Hippocampal formation (tissue), 2 donors: Measurements from ENCODE around the gene PGM5.

Source experiments
- DNase-seq, 2 donors: peaks; one replicate each; lab custom pipeline; 2025; lab: John Stamatoyannopoulos, UW

PGM5 gene

DNA sequence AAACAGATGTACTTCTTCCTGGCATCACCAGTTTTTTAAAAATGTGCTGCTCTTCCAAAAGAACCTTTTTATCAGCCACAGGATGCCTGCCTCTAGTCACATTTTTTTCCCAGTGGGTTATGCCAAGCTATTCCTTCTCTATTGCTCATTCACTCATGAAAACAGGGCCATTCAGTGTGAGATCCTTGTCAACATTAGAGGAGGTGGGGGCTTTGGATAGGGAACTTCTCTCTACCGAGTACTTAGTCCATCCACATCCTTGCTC, 181.1 kb downstream of the PGM5 start:
- peak in 1 of 2 donors; percentile 23 for DNase-seq

DNA sequence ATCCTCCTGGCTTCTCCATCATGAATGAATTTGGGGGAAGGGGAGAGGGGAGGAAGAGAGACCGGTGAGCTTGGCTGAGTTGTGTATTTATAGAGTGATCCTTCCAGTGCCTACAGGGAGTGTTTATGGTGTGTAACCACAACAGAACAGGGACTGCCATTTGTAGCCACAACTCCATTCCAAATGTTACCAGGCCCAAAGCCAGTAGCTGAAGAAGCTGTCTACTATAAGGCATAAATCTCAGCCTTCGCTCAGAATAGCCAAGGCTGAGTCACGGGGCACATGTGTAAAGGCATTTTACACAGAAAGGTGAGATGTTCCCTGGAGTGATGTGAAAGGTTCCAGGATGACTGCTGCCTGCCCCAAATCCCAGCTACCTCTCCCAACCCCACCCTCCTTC, 181.8 kb downstream of the PGM5 start:
- no peak for DNase-seq

DNA sequence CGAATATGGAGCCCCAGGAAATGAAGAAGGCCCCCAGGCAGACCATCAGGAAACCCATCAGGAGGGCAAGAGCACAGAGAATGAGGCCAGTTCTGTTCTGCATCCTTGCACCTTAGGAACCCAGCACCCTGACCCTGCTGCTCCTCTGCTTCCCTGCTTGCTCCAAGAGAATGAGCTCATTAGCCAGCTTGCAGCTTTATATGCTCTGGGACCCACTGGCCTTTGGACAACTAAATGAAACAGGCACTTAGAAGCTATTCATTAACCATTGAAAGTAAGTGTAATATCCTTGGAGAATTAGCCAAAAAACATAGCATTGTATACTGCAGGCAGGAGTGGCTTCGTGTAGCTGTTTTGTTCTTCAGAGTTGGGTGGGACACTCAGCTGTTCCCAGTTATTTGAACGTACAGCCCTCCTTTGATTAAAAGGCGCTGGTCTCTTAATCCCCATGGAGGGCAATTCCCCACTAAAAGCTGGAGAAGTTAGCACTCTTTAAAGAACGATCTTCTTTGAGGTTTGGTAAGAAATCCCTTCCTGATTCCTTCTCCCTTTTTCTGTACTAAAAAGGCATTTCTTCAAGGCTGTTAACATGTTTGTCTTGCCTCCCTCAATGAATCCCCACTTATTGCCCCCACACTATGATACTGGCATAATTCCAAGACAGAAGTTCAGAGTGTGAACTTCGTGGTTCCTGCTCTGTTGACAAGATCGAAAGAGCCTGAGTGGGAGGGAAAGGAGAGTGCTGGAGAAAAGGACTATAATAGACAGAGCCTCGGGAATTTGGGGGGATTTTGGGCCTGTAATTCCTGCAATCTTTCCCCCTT, 184.5 kb downstream of the PGM5 start, which contains the start of gene TMEM252:
Gene TMEM252, minus strand, starts transcription at position 172 of the 824 bp plus-strand sequence. Its CDS starts 69 bp downstream, at position 103.
- no peak for DNase-seq

DNA sequence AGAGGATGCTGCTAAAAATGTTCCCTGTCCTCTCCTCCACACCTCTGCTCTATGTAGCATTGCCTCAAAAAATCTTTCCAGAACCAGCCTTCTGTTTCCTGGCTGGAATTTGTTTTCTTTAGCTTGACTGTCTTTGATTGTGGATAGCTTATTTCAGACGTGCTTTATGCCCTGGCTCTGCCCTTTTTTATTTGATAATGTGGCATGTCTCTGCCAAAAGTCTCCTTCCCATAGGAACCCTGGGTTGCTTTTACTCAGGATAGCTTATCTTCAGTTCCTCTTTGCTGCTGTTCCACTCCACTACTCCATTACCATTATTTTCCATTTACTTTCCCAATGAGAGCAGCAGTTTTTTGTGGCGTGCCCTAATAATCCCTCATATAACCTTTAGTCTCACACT, 185.2 kb downstream of the PGM5 start:
- no peak for DNase-seq

DNA sequence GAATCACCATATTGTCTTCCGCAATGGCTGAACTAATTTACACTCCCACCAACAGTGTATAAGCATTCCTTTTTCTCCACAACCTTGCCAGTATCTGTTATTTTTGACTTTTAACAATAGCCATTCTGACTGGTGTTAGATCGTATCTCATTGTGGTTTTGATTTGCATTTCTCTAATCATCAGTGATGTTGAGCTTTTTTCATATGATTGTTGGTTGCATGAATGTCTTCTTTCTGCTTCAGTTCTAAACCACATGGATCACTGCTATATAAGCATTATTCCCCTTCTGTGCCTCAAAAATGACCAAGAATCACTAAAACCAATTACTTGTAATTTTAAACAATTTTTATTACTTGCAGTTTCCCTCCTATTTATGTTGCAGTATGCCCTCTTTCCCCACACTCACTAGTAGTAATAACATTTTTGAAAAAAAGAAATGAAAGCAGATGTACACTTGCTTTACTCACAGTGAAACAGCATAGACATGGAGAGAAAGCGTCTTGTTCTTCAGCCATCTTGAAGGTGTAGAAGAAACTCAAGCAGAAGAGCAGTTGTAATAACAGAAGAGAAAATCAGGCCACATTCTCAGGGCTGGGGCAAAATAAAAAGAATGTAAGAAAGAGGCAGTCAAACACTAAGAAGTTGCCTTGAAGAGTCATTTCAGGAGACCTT, 188.8 kb downstream of the PGM5 start:
- DNase-seq = no peak

DNA sequence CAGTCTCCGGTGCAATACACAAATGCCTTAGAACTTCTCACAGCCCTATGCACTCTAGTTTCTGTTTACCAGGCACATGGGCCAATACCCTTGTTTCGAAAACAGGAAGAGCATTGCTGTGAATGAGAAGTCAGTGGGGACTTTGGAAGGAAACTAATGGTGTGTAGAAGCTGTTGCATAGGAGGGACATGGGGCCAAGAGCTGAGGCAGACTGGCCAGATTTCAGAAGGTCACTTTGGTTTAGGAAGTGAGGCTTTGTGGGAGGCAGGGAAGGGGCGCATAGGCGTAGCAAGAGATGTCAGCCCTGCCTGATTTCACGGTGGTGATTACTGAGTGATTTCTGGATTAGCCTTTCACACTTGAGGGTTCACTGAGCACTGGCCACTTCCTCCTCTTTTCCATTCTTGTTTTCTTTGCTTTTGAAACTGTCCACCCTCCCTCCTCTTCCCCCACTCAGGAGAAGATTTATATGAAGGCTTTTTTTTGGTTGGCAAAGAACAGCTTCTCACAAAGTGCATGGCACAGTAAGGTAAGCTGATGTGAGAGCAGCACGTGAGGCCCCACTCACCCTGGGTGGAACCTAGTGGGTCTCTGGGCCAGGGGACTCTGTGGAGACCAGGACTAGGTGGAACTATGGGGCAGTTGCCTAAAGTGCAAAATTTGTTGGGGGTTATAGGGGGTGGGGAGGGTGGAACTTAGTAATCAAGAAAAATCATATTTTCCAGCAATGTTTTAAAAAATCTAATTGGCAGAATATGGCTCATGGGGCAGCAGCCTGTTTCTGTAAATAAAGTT, 190.4 kb downstream of the PGM5 start:
- DNase-seq = no peak

DNA sequence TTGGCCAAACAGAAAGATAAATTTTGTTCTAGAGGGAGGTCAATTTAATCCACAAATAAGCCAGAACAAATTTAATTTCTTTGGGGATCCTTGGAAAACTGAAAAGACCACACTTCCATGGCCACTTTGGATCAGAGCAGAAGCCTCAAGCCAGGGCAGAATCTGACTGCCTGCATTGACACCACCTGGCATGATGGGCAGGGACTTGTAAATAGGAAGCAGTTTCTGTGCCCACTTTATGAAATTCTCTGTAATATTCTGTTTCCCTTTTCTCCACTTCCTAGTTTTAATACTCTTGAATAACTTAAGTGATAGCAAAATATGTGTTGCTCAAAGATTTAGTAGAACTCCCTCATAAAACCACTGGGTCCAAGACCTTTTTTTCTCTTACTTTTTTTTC, 191.0 kb downstream of the PGM5 start:
- DNase-seq = no peak

DNA sequence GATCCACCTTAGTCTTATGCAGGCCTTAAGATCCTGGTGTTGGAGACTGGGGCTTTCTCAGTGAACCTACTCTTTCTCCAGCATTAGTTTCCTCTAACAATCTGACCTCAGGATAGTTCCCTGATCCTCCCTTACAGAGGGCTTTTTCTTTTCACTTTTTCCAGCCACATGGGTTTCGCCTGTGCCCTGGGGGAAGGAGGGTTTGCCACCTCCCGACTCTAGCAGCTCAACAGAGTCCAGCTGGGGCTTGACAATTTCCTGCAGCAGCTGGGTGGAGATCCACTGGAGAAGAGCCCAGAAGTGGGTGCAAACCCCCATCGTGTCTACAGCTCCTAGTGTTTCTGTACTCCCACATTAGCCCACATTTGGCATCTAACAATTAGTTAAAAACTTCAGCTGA, 191.8 kb downstream of the PGM5 start:
- DNase-seq = no peak

DNA sequence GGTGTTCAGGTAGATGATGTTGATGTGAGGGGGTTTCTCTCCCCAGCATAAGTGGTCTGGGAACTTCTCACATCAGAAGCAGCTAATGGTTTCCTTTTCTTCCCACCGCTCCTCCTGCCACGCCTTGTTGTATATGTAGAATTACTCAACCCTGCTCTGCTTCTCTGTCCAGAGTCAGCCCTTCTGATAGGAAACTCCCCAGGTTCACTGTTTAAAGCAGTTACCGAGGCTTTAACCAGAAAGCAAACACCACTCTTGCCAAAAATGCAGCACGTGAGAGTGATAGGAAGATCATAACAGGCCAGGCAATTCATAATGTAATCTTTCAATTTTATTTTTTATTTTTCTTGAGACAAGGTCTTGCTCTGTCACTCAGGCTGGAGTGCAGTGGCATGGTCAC, 194.8 kb downstream of the PGM5 start:
- no peak for DNase-seq

DNA sequence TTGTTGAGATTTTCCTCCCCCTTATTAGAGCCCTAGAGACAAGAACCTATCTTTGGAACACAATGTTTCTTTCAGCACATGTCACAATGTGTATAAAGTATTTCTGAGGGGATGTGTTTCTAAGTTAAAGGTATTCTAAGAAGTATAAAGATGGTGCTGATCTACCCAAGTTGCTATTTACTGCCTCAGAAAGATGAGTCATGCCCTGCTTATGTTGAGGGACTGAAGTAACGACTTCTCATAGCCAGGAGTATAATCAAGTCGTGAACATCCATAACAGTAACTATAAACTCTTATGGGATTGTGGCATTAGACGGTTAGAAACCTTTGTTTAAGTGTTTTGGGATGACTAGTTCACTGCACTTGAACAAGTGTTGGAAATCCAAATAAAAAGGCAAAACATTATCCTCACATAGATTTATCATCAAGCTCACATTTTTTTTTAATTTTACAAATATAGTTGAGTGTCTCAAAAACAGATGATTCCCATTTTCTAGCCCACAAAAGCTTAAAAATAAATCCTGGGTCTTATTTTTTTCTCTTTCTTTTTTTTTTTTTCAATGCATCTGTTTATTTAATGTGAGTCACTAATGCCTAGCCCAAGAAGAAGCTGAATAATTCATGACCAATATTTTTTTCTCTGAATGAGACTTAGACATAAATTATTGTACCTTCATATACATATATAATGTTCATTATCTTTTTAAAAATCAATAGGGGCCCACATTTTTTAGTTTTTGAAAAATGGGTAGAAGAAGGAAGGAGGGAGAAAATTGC, 196.5 kb downstream of the PGM5 start:
- no peak for DNase-seq

DNA sequence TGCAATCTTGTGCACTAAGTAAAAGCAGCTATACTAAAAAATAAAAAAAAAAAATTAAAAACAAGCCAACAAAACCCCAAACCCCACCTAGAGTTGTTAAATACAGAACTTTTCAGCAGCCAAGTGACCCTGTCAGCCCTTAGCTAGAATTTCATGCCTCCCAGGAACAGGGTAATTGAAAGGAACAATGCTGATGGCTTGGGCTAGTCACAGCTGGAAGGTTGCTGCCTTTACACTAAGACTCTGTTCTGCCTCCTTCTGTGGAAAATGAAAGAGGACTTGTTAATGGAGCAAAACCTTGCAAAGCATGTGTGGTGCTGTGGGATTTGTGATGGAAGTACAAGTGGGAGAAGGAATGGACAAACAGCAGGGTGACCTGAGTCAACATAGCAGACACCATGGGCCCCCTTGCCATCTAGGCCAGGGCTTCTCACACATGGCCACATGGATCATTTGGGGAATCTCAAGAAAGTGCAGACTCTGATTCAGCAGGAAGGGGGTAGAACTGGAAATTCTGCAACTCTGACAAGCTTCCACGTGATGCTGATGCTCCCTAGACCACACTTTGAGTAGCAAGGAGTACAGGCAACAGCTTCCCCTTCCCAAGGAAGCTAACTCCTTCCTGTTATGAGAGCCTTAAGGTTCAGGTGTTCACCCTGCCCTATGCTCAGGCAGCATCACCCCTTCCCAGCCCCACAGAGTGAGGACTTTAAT, 199.2 kb downstream of the PGM5 start:
- no peak for DNase-seq

DNA sequence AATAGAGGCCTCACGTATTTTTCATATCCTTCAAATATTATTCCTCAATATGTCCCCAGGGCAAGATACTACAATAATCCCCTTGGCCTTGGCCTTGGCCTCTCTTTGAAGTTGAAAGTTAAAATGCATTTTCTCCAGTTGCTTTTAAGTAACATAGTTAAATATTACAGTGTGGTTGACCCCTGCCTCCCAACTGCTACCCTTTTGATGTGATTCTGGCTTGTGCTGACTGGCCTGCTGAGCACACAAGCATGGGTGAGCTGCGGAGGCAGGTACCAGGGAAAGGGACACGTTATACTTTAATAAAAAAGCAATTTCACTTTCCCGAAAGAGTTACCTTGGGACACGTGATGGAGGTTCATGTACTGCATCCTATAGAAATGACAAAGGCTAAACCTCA, 202.1 kb downstream of the PGM5 start:
- no peak for DNase-seq

DNA sequence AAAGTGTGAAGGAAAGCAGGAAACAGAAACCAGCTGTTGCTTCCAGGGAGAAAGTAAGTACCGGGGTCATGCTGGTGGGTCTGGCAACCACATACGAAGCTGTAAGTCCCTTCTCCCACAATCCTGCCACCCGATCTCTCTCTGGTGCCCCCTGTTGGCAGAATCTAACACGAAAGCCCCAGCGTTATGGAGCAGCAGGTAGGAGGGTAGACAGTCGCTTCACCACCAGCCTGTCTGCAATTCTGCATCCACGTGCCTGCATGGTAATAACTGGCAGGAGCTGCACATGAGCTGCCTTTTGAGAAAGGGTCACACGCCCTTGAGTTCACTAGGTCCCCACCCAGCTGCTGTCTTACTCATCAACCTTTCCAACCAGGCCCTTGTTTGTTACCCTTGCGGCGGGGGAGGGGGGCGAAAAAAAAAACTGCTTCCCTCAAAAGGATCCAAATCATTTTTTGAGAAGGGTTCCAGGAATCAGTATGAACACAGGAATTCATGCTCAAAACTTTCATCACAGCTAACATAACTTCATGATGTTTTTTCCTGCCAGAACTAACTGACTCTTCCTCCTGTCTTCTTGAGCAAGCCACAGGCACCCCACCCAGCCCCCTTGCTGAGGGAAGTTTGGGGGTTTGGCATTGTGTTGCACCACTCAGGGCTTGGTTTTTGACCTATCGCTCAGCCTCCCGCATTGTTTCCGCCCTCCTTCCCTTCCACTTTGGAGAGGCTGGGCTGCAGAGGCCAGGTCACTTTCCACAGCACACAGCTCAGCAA, 203.8 kb downstream of the PGM5 start:
- no peak for DNase-seq

DNA sequence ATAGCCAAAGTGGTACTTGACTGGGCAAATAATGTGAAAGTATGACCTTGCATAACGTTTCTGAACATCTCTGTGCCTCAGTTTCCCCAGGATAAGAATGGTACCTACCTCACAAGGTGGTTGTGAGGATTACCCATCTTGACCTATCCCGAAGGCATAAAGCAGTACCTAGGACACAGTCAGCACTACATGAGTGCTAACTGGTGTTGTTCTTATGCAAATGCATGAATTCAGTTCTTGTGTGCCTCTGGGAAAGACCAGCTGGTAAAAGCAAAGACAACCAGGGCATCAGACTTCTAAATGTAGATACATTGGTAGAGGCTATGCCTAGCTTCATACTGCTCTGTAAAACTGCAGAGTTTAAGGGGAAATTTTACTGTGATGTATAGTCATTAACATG, 206.1 kb downstream of the PGM5 start:
- DNase-seq = no peak

DNA sequence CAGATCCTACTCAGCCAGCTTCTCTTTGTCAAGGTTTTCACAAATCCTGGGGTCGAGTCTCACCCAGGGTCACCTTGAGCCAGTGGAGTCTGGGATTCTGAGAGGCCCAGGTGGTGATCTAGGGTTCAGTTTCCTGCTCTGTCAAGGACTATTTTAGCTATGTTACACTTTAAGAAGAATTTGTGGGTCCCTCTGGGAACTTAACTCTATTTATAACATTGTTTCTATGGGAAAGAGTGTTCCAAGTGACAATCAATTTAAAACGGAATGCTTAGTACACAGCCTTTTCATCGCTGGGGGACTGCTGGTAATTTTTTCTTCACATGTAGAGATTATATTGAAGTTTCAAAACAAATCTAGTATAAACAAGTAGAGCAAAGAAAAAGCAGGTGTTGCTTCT, 211.2 kb downstream of the PGM5 start:
- DNase-seq = no peak

DNA sequence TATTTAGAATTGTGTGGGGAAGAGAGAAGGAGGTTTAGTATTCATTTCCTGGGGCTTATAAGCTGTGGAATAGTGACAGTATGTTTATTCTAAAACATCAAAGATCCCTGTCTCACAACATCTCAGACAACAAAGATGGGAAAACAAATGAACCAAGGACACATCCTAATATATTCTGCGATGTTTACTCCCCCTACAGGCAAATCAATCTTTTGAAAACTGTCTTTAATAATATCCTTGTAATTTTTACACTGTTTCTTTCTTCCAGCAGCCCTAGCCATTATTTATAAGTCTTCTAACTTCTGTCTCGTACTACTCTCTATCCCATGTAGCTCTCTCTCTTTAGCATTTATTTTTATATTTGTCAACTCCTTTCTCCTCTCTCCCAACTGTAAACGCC, 217.7 kb downstream of the PGM5 start:
- no peak for DNase-seq

DNA sequence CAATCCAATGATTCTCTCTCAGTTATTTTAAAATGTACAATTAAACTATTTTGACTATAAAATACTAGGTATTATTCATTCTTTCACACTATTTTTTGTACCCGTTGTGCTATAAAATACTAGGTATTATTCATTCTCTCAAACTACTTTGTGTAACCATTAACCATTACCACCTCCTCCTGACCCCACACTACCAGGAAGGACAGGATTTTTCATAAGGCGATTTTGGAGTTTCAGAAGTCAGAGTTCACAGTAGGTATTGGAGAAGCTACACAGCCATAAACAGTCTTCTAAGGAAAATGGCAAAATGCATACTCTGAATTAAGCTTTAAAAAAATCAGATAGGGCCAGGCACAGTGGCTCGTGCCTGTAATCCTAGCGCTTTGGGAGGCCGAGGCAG, 219.4 kb downstream of the PGM5 start:
- DNase-seq = no peak

DNA sequence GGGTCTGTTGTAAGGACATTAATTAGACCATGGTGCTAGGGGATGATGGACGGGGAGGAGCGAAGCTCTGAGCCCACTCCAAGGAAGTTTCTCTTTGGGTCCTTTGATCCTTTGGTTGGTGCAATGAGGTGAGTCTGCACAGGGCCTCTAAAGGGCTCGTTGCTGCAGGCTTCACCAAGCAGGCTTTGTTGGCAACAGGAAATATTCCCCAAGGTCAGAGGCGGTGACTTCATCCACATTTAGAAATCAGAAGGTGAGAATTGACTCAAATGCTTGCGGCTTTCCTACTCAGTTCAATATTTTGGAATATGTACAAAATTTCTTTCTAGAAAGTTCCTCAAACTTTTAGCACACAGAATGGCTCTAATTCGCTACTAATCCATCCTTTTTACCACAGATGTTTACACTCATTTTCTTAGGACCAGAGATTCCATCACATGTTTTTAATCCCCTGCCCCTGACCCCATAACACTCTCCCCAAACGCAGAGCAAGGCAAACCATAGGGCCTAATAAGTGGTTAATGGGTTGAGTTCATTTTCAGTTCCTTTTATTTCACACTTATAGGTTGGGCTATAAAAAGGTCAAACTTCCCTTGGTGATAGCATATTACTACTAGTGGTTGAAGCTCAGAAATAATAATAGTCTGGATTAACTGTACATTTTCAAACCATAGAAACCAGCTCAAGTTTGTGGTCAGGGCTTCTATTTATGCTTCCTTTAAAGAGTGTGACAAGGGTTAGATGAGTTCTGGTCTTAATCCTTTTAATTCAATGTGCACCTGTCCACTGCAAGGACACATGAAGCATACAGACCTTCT, 221.6 kb downstream of the PGM5 start:
- no peak for DNase-seq
